SKM-1 (cell line): ENCODE measurements around the gene CUTC.

Source experiments
- DNase-seq: peaks from one replicate; lab custom pipeline; 2025; ENCODE audit not compliant: unreplicated experiment; lab: John Stamatoyannopoulos, UW

Gene CUTC

DNA sequence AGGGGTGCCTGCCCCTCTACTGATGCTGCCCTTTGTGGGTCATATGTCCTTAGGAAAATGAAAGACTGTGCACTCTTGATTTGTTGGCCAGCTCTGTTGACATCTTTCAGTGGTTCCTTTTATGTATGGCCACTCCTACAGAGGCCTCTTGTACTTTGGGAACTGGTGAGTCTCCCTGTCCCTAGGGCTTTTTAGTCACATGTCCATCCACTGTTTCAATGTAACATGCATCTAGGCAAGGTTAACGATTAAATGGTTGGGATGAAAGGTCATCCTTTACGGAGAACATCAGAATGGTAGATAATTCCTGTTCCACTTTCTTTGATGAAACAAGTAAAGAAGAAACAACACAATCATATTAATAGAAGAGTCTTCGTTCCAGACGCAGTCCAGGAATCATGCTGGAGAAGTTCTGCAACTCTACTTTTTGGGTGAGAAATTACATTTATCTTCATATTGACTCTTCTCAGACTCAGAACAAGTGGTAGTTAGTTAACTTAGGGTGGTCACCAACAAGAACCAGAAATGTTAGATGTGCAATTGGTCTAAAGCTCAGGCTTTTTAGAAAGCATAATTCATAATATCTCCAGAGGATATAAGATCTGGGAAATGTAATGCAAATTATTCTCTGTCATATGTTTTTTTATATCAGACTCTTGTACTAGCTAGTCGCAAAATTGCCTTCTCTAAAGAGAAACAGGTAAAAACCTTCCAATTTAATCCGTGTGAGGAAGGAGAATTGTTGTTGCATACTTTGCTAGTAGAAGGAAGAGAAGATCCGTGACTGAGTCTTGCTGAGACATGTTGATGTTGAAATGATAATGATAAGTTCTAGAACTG, 50.6 kb downstream of the CUTC start, which contains the start of gene ABCC2:
Gene ABCC2, plus strand, starts transcription at position 194 of the 840 bp plus-strand sequence. Its CDS starts 205 bp downstream, at position 399.
- DNase-seq: no peak

GRCh38 chr10:99784016-99784726, 52.1 kb downstream of the CUTC start:
- no peak for DNase-seq

GRCh38 chr10:99784727-99785441, 52.9 kb downstream of the CUTC start:
- DNase-seq: no peak

GRCh38 chr10:99785646-99786045, 53.6 kb downstream of the CUTC start:
- DNase-seq: no peak

GRCh38 chr10:99787311-99787710, 55.3 kb downstream of the CUTC start:
- DNase-seq: no peak

GRCh38 chr10:99787782-99788445, 55.9 kb downstream of the CUTC start:
- no peak for DNase-seq

- DNase-seq: no peak
Measured at GRCh38 chr10:99788598-99789256, 56.7 kb downstream of the CUTC start.

- DNase-seq: no peak
Measured at GRCh38 chr10:99791831-99792230, 59.8 kb downstream of the CUTC start.

GRCh38 chr10:99793819-99794218, 61.8 kb downstream of the CUTC start:
- no peak for DNase-seq

- DNase-seq: no peak
Measured at GRCh38 chr10:99796928-99797327, 64.9 kb downstream of the CUTC start.

- no peak for DNase-seq
Measured at GRCh38 chr10:99798031-99798430, 66.0 kb downstream of the CUTC start.

GRCh38 chr10:99798920-99799319, 66.9 kb downstream of the CUTC start:
- no peak for DNase-seq

- no peak for DNase-seq
Measured at GRCh38 chr10:99799613-99800012, 67.6 kb downstream of the CUTC start.

DNA sequence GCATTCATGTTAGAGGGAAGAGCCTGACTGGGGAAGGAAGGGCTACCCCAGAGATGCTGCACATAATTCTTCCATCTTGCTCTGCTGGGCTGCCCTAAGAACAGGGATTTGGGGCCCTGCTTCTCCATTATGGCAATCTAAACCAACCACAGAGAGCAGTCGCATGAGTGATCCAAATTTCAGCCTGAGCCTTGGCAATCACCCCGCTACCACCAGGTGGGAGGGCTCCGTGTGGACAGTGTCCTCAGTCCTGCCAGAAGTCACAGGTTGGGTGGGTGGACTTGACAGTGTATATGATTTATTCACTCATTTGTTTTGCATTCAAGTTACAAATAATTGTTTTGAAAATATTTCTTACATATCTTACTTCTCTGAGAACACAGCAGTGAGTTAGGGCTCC, 72.4 kb downstream of the CUTC start:
- DNase-seq: no peak

DNA sequence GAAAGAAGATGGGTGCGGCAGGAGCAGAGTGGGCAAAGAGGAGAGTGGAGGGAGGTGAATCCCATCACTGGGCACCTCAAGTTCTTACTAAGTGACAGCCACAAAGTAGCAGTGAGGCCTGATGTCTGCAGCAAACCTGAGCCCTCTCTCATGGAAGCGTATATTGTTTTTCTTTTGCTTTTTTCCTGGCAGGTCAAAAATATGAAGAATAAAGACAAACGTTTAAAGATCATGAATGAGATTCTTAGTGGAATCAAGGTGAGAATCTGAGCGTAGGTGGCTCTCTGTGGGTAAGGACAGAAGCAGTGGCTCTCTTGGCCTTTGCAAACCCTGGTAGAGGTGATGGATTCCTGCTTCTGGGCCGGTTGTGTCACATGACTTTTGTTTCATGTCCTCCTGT, 73.2 kb downstream of the CUTC start:
- no peak for DNase-seq
